Measurements from ENCODE around the gene NACC1.
"Not testable (repeated sequence)": the region's sequence is repeated elsewhere in the genome, so short reads cannot be mapped to it uniquely, and the experiment has no call there.

The NACC1 gene

DNA sequence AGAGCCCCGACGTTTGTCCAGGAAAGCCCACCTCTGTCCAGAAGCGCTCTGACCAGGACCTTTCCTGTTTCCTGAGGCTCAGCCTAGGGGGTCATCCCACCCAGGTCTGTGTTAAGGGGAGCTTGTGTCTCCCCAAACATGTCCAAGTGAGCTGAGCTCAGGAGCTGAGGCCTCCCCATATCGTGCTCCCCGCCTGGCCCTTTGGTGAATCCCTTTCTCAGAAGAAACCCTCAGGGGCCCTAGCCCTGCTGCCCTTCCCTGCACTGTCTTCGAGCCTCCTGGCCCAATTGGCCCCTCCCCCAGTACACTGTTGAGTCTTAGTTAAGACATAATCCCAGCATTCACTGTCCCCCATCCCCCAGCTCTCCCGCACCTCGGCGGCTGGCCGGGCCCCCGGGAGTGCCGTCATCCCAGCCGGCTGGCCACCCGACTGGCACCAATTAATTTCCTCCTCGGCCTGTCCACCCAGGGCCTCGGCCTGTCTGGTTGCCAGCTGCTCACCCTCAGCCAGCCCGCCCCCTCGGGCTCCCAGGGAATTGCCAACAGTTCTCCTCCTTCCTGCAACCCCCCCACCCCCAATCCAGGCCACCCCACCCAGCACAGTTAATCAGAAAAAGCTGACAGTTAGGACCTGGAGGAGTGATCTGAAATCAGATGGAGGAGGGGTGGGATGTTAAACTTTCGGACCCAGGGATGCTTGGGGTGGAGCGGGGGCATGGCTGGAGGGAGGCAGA lies 45.7 kb downstream of the NACC1 start:
- Histone ChIP-seq H3K27me3 (ENCODE audit: control insufficient read depth, insufficient read depth, low read length) (no peaks in the 10 kb centered on the region), H3K9ac (ENCODE audit: low read depth, low read length) (peak overlapping the region; percentile 89), H3K36me3 (ENCODE audit: control insufficient read depth, insufficient read depth, low read length) (no peaks in the 10 kb centered on the region), H3K4me3 (ENCODE audit: low read depth, low read length) (peak overlapping the region; percentile 59), H3K4me1 (ENCODE audit: control insufficient read depth, insufficient read depth, low read length) (peaks cover 36% of the 10 kb centered on the region), H3K9me3 (ENCODE audit: control insufficient read depth, insufficient read depth, low read length) (no peaks in the 10 kb centered on the region), H3K27ac (ENCODE audit: low read depth, low read length) (peak overlapping the region; percentile 99)

- Histone ChIP-seq H3K9ac (ENCODE audit: low read depth, low read length) (peak overlapping the region; percentile 58), H3K27ac (ENCODE audit: low read depth, low read length) (peak overlapping the region; percentile 99), H3K27me3 (ENCODE audit: control insufficient read depth, insufficient read depth, low read length) (no peaks in the 10 kb centered on the region), H3K9me3 (ENCODE audit: control insufficient read depth, insufficient read depth, low read length) (no peaks in the 10 kb centered on the region), H3K4me3 (ENCODE audit: low read depth, low read length) (peak overlapping the region; percentile 59), H3K36me3 (ENCODE audit: control insufficient read depth, insufficient read depth, low read length) (no peaks in the 10 kb centered on the region), H3K4me1 (ENCODE audit: control insufficient read depth, insufficient read depth, low read length) (peaks cover 38% of the 10 kb centered on the region)
These were observed 46.5 kb downstream of the NACC1 start for GRCh38 chr19:13164343-13165161.

DNA sequence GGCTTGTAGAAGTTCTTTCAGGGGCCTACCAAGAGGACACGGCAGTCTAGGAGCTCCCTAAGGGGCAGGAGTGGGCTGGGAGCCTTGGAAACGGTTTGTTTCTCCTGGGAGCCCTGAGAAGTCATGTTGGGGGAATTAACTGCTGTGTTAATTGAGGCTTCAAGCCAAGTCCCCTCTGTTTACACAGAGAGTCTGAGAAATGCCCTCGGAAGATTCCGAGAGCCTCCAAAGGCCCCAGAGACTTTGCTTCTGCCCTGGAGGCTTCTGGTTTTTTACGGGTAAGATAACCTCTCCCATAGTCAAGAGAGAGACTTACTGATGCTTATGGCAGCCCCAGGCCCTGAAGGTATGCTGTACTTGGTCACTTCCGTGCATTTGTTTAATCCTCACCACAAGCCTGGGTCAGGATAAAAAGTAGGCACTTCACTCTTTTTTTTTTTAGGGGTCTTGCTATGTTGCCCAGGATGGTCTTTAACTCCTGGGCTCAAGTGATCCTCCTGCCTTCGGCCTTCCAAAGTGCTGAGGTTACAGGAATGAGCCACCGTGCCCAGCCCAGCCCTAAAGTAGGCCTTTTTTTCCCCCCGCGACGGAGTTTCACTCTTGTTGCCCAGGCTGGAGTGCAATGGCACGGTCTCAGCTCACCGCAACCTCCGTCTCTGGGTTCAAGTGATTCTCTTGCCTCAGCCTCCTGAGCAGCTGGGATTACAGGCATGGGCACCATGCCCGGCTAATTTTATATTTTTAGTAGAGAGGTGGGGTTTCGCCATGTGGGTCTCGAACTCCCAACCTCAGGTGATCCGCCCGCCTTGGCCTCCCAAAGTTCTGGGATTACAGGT lies 47.3 kb downstream of the NACC1 start:
- Histone ChIP-seq H3K27me3 (ENCODE audit: control insufficient read depth, insufficient read depth, low read length) (no peaks in the 10 kb centered on the region), H3K4me3 (ENCODE audit: low read depth, low read length) (peak overlapping the region; percentile 35), H3K4me1 (ENCODE audit: control insufficient read depth, insufficient read depth, low read length) (peaks cover 38% of the 10 kb centered on the region), H3K9ac (ENCODE audit: low read depth, low read length) (peak overlapping the region; percentile 58), H3K9me3 (ENCODE audit: control insufficient read depth, insufficient read depth, low read length) (no peaks in the 10 kb centered on the region), H3K36me3 (ENCODE audit: control insufficient read depth, insufficient read depth, low read length) (no peaks in the 10 kb centered on the region), H3K27ac (ENCODE audit: low read depth, low read length) (peak overlapping the region; percentile 99)

DNA sequence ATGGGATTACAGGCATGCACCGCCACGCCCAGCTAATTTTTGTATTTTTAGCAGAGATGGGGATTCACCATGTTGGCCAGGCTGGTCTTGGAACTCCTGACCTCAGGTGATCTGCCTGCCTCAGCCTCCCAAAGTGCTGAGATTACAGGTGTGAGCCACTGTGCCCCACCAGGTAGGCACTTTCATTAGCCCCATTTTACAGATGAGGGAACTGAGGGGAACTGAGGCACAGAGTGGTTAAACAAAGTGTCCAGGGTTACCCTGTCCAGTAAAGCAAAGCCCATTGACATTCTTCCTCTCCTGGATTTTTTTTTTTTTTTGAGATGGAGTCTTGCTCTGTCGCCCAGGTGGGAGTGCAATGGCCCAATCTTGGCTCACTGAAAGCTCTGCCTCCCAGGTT lies 48.1 kb downstream of the NACC1 start:
- not testable (repeated sequence) for H3K4me3 ChIP-seq (ENCODE audit: low read depth, low read length); H3K9ac ChIP-seq (ENCODE audit: low read depth, low read length); H3K9me3 ChIP-seq (ENCODE audit: control insufficient read depth, insufficient read depth, low read length); H3K36me3 ChIP-seq (ENCODE audit: control insufficient read depth, insufficient read depth, low read length); H3K27me3 ChIP-seq (ENCODE audit: control insufficient read depth, insufficient read depth, low read length)
- H3K4me1 ChIP-seq (ENCODE audit: control insufficient read depth, insufficient read depth, low read length), result peaks cover 38% of the 10 kb centered on the region
- peak overlapping the region; percentile 99 for H3K27ac ChIP-seq (ENCODE audit: low read depth, low read length)

DNA sequence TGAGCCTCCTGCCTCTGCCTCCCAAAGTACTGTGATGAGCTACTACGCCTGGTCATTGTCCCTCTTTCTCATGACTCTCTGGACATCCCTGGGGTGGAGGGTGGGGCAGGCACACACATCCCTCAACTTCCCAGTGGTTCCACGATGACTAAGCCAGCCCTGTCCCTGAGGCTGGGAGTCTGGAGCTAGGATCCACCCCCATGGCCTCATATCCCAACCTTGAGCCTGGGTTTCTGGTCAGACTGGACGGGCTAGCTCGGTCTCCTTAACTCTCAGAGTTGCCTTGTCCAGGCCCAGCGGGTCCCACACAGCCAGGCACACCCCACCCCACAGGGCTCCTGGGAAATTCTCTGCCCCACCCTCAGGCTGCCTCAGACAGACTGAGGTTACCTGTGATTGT lies 51.7 kb downstream of the NACC1 start:
- peaks cover 27% of the 10 kb centered on the region for H3K4me1 ChIP-seq (ENCODE audit: control insufficient read depth, insufficient read depth, low read length)

GRCh38 chr19:13171146-13171545 lies 53.1 kb downstream of the NACC1 start:
- Histone ChIP-seq H3K9ac (ENCODE audit: low read depth, low read length) (no peak overlapping the region), H3K4me3 (ENCODE audit: low read depth, low read length) (no peak overlapping the region), H3K27me3 (ENCODE audit: control insufficient read depth, insufficient read depth, low read length) (no peaks in the 10 kb centered on the region), H3K27ac (ENCODE audit: low read depth, low read length) (no peak overlapping the region), H3K9me3 (ENCODE audit: control insufficient read depth, insufficient read depth, low read length) (no peaks in the 10 kb centered on the region), H3K36me3 (ENCODE audit: control insufficient read depth, insufficient read depth, low read length) (no peaks in the 10 kb centered on the region), H3K4me1 (ENCODE audit: control insufficient read depth, insufficient read depth, low read length) (peaks cover 15% of the 10 kb centered on the region; the same call in 1 of the 2 replicates)

More for the DNA sequence above, 51.7 kb downstream of the NACC1 start:
- H3K4me3 ChIP-seq (ENCODE audit: low read depth, low read length), result no peak overlapping the region
- no peak overlapping the region for H3K9ac ChIP-seq (ENCODE audit: low read depth, low read length)
- H3K36me3 ChIP-seq (ENCODE audit: control insufficient read depth, insufficient read depth, low read length), result no peaks in the 10 kb centered on the region
- no peak overlapping the region for H3K27ac ChIP-seq (ENCODE audit: low read depth, low read length)
- H3K27me3 ChIP-seq (ENCODE audit: control insufficient read depth, insufficient read depth, low read length), result no peaks in the 10 kb centered on the region
- no peaks in the 10 kb centered on the region for H3K9me3 ChIP-seq (ENCODE audit: control insufficient read depth, insufficient read depth, low read length)

GRCh38 chr19:13172346-13173138 lies 54.5 kb downstream of the NACC1 start:
- Histone ChIP-seq H3K36me3 (ENCODE audit: control insufficient read depth, insufficient read depth, low read length) (no peaks in the 10 kb centered on the region), H3K9me3 (ENCODE audit: control insufficient read depth, insufficient read depth, low read length) (no peaks in the 10 kb centered on the region), H3K27ac (ENCODE audit: low read depth, low read length) (no peak overlapping the region), H3K9ac (ENCODE audit: low read depth, low read length) (no peak overlapping the region), H3K4me1 (ENCODE audit: control insufficient read depth, insufficient read depth, low read length) (peaks cover 9% of the 10 kb centered on the region; the same call in 1 of the 2 replicates), H3K4me3 (ENCODE audit: low read depth, low read length) (no peak overlapping the region), H3K27me3 (ENCODE audit: control insufficient read depth, insufficient read depth, low read length) (no peaks in the 10 kb centered on the region)

DNA sequence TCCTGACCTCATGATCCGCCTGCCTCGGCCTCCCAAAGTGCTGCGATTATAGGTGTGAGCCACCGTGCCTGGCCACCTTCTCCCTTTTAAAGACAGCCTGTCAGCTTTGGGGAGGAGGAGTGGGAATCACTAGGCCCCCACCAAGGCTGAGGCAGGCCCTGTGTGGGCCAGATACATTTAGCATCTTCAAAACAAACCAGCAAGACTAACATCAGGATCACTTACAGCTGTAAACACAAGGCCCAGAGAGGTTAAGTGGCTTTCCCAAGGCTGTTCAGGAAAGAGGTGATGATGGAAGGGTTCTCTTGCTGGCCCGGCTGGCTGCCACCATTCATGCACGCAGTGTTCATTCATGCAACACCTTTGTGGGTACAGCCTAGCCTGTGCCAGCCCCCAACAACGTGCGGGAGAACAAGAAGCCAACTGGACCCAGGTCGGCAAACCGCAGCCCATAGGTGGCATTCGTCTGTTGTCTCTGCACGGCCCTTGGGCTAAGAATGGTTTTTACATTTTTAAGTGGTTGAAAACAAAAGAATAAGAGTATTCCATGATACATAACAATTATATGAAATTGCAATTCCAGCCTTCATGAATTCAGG lies 55.2 kb downstream of the NACC1 start:
- Histone ChIP-seq H3K9me3 (ENCODE audit: control insufficient read depth, insufficient read depth, low read length) (no peaks in the 10 kb centered on the region), H3K27me3 (ENCODE audit: control insufficient read depth, insufficient read depth, low read length) (no peaks in the 10 kb centered on the region), H3K36me3 (ENCODE audit: control insufficient read depth, insufficient read depth, low read length) (no peaks in the 10 kb centered on the region), H3K27ac (ENCODE audit: low read depth, low read length) (no peak overlapping the region), H3K4me3 (ENCODE audit: low read depth, low read length) (no peak overlapping the region), H3K9ac (ENCODE audit: low read depth, low read length) (no peak overlapping the region), H3K4me1 (ENCODE audit: control insufficient read depth, insufficient read depth, low read length) (0 out of 2 replicates have a peak, but pooled peaks cover 5% of the 10 kb centered on the region)

DNA sequence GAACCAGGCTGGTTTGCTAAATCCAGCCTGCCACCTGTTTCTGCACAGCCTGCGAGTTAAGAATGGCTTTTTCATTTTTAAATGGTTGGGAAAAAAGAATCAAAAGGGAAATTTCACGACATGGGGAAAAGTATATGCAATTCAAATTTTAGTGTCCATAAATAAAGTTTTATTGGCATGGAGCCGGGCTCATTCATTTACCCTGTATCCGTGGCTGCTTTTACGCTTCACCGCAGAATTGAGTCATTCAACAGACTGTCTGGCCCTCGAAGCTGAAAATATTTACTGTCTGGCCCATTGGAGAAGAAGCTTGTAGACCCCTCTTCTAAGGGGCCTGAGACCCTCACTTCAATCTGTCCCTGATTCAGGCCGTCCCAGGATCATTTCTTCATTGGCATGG lies 58.3 kb downstream of the NACC1 start:
- Histone ChIP-seq H3K36me3 (ENCODE audit: control insufficient read depth, insufficient read depth, low read length) (no peaks in the 10 kb centered on the region), H3K9ac (ENCODE audit: low read depth, low read length) (no peak overlapping the region), H3K27me3 (ENCODE audit: control insufficient read depth, insufficient read depth, low read length) (no peaks in the 10 kb centered on the region), H3K27ac (ENCODE audit: low read depth, low read length) (no peak overlapping the region), H3K4me1 (ENCODE audit: control insufficient read depth, insufficient read depth, low read length) (no peaks in the 10 kb centered on the region), H3K9me3 (ENCODE audit: control insufficient read depth, insufficient read depth, low read length) (no peaks in the 10 kb centered on the region), H3K4me3 (ENCODE audit: low read depth, low read length) (no peak overlapping the region)

DNA sequence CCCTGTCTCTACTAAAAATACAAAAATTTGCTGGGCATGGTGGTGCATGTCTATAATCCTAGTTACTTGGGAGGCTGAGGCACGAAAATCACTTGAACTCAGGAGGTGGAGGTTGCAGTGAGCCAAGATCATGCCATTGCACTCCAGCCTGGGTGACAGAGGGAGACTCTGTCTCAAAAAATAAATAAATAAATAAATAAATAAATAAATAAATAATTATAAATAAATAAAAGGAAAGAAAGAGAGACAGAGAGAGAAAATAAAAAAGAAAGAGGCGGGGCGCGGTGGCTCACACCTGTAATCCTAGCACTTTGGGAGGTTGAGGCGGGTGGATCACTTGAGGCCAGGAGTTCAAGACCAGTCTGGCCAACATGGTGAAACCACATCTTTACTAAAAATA lies 59.5 kb downstream of the NACC1 start:
- not testable (repeated sequence) for H3K27me3 ChIP-seq (ENCODE audit: control insufficient read depth, insufficient read depth, low read length); H3K4me3 ChIP-seq (ENCODE audit: low read depth, low read length); H3K27ac ChIP-seq (ENCODE audit: low read depth, low read length); H3K9ac ChIP-seq (ENCODE audit: low read depth, low read length); H3K36me3 ChIP-seq (ENCODE audit: control insufficient read depth, insufficient read depth, low read length); H3K9me3 ChIP-seq (ENCODE audit: control insufficient read depth, insufficient read depth, low read length); H3K4me1 ChIP-seq (ENCODE audit: control insufficient read depth, insufficient read depth, low read length)

Measured in HUES48 (cell line).